GM12891 (cell line): ENCODE data around the gene GUCY2C.
A peak's percentile ranks its signal among the peaks of the same experiment; 100 is the strongest.

Experiments used
- POLR2A ChIP-seq: IDR thresholded peaks from 2 replicates; pipeline ENCODE4 v1.6.1; 2011; ENCODE audit warnings: low read depth, low read length, control low read depth
- POLR2AphosphoS5 ChIP-seq: IDR thresholded peaks from 2 replicates; pipeline ENCODE4 v1.6.1; 2011; ENCODE audit warnings: low read depth, low read length, control low read depth
- POU2F2 ChIP-seq: IDR thresholded peaks from 2 replicates; pipeline ENCODE4 v1.6.1; 2011; ENCODE audit warnings: low read depth, mild to moderate bottlenecking, control low read depth, low read length, moderate library complexity
- SPI1 ChIP-seq: IDR thresholded peaks from 2 replicates; pipeline ENCODE4 v1.6.1; 2011; ENCODE audit warnings: low read depth, low read length, control low read depth
- TAF1 ChIP-seq: IDR thresholded peaks from 2 replicates; pipeline ENCODE4 v1.6.1; 2011; ENCODE audit warnings: low read depth, low read length, control low read depth

DNA sequence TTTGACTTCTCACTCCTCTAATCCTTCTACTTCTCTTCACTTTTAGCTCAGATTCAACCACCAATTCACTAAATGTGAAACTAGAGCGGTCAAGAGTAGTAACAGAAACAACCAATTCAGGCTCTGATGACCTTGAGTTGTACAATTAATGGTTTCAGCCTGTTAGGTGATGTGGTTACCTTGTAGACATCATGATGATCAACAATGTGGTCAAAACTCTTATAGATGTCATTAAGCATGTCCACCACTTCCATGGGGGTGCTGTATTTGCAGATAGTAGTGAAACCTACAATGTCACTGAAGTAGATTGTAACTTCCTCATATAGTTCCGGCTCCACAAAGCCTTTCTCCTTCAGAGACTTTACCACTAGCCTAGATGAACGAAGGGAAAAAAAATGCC is 74.6 kb downstream of the GUCY2C start:
- TF ChIP-seq TAF1 (no peak), POLR2A (no peak), POLR2AphosphoS5 (no peak), SPI1 (0 out of 2 replicates have a peak, but pooled peaks have one; percentile 21), POU2F2 (no peak)
